Measurements from ENCODE around the gene IFNGR2. TPM values are rescaled to one million over a fixed set of nuclear protein-coding genes. Genes with fewer than 3 reads are reported as not detected.

IFNGR2 gene
- total and polyA plus RNA-seq, 2 of the 13 experiments (the other 11 are each of a cell fraction or from before 2014, with no cell fraction given): 61.3 to 117 TPM

GRCh38 chr21:33375101-33375644 lies 28.0 kb upstream of the IFNGR2 start:
- ATAC-seq: no peak
- Histone ChIP-seq H3K27ac (ENCODE audit: extremely low read length, insufficient read depth, low read length) (no peak overlapping the region), H3K9me3 (ENCODE audit: low read length) (no peaks in the 10 kb centered on the region), H3K9ac (ENCODE audit: insufficient read depth, low read depth, low read length) (no peak overlapping the region), H2AFZ (ENCODE audit: low read length) (no peak overlapping the region), H3K79me2 (ENCODE audit: insufficient read depth, low read length) (no peaks in the 10 kb centered on the region), H3K4me2 (ENCODE audit: low read depth, low read length) (no peak overlapping the region), H3K4me3 (replicated peaks in 1 of 3; ENCODE audit: insufficient read depth in 1 of 3, low read depth in 2 of 3, low read length in 3 of 3) (no peak overlapping the region), H3K27me3 (ENCODE audit: control insufficient read depth in 1 of 2, insufficient read depth in 2 of 2, low read length in 2 of 2) (no peaks in the 10 kb centered on the region), H4K20me1 (ENCODE audit: insufficient read depth, low read length) (no peaks in the 10 kb centered on the region), H3K36me3 (replicated peaks in 1 of 2; ENCODE audit: control insufficient read depth in 1 of 2, insufficient read depth in 2 of 2, low read length in 2 of 2) (no peaks in the 10 kb centered on the region), H3K4me1 (ENCODE audit: insufficient read depth, low read length) (peaks cover 20% of the 10 kb centered on the region)
- WGBS (ENCODE audit: low lambda C conversion rate): 34% methylated on average over 5 of the region's 5 CpGs
- no peak for DNase-seq (ENCODE audit: low spot score)
- BruUV-seq (replicated peaks): no TSS peak
- TF ChIP-seq ELF3 (CRISPR knock-in tag; IDR thresholded peaks at IDR 0.05): no peak
- TF ChIP-seq RFXANK (CRISPR knock-in tag; IDR thresholded peaks at IDR 0.05): no peak
- no peak for TF ChIP-seq TCF7 (IDR thresholded peaks at IDR 0.05; ENCODE audit: low read depth)
- no peak for TF ChIP-seq ZNF549 (CRISPR knock-in tag; IDR thresholded peaks at IDR 0.05)
- no peak for TF ChIP-seq ZNF256 (CRISPR knock-in tag; conservative IDR thresholded peaks at IDR 0.05)
- TF ChIP-seq RBFOX2 (IDR thresholded peaks at IDR 0.05; ENCODE audit: low read depth, low read length): no peak
- no peak for TF ChIP-seq ZNF451 (CRISPR knock-in tag; IDR thresholded peaks at IDR 0.05)
- TF ChIP-seq HDAC2 (CRISPR knock-in tag; IDR thresholded peaks at IDR 0.05): no peak
- no peak for TF ChIP-seq KLF6 (CRISPR knock-in tag; IDR thresholded peaks at IDR 0.05)
- in situ Hi-C loops (cut with HindIII; ENCODE audit: extremely low pct_ligation_motif_present, low pct_unique_long_range_greater_than_20kb): no loop called here
- FAIRE-seq: no peak
- ChIA-PET CTCF (ENCODE audit: low intra/inter-chr PET ratio, low total read pairs) (interaction anchor here (2.3 kb wide), 1 partner anchor 175 kb away, joined by 10 read pairs; no protein-coding TSS in a partner anchor), POLR2A (no interaction called here)
- intact Hi-C loops (cut with micrococcal nuclease; ENCODE audit: unreplicated experiment): loop anchor here (10.0 kb wide), 1 partner anchor 240 kb away; no protein-coding TSS in a partner anchor

DNA sequence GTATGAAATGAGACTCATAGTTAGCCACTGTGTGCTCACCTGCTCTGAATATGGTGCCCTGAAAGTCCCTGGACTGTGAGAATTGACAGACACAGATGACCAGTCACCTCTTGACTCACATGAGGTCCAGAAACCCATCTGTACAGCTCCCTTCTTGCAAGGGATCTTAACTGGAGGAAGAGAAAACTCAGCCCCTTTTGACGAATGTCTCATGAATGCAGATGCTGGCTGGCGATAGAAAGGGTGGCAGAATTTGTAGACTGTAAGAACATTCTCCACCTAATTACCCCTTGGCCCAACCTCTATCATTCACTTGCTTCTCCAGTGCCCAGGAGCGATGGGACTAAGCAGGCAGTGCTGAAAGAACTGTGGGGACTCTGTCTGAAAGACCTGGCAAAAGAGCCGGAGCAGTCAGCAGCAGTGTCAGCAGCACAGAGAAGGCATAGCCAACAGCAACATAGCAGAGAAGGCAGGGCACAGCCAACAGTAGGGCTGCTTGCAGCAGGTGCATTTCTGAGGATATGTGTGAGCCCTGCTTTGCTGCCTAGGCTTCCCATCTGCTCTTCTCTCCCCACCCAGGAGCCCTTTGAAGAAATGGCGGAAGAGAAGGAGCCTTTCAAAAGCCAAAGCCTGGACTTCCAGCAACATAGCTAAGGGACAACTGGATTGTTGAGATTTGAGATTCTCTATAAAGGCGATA lies 25.8 kb upstream of the IFNGR2 start:
- CTCF ChIA-PET (ENCODE audit: low intra/inter-chr PET ratio, low total read pairs): no interaction called here
- no peaks in the 10 kb centered on the region for H3K27me3 ChIP-seq (ENCODE audit: control insufficient read depth in 1 of 2, insufficient read depth in 2 of 2, low read length in 2 of 2)
- POLR2A ChIA-PET: no interaction called here
- ATAC-seq (no peak), FAIRE-seq (no peak), DNase-seq (ENCODE audit: low spot score) (no peak)
- no peak overlapping the region for H3K27ac ChIP-seq (ENCODE audit: extremely low read length, insufficient read depth, low read length)
- H3K4me1 ChIP-seq (ENCODE audit: insufficient read depth, low read length): peaks cover 41% of the 10 kb centered on the region
- H4K20me1 ChIP-seq (ENCODE audit: insufficient read depth, low read length): no peaks in the 10 kb centered on the region
- no peak overlapping the region for H2AFZ ChIP-seq (ENCODE audit: low read length)
- no peak overlapping the region for H3K4me2 ChIP-seq (ENCODE audit: low read depth, low read length)
- H3K9me3 ChIP-seq (ENCODE audit: low read length): no peaks in the 10 kb centered on the region
- 74% methylated on average over 4 of the region's 6 CpGs for WGBS (ENCODE audit: low lambda C conversion rate)
- H3K36me3 ChIP-seq (replicated peaks in 1 of 2; ENCODE audit: control insufficient read depth in 1 of 2, insufficient read depth in 2 of 2, low read length in 2 of 2): no peaks in the 10 kb centered on the region
- BruUV-seq (replicated peaks): no TSS peak
- no peak overlapping the region for H3K9ac ChIP-seq (ENCODE audit: insufficient read depth, low read depth, low read length)
- H3K4me3 ChIP-seq (replicated peaks in 1 of 3; ENCODE audit: insufficient read depth in 1 of 3, low read depth in 2 of 3, low read length in 3 of 3): no peak overlapping the region
- no peaks in the 10 kb centered on the region for H3K79me2 ChIP-seq (ENCODE audit: insufficient read depth, low read length)
- intact Hi-C loops (cut with micrococcal nuclease; ENCODE audit: unreplicated experiment) (loop anchor here (10.0 kb wide), 1 partner anchor 243 kb away; no protein-coding TSS in a partner anchor), in situ Hi-C loops (cut with HindIII; ENCODE audit: extremely low pct_ligation_motif_present, low pct_unique_long_range_greater_than_20kb) (no loop called here)
- TF ChIP-seq RFXANK (CRISPR knock-in tag; IDR thresholded peaks at IDR 0.05): no peak
- no peak for TF ChIP-seq ZNF335 (CRISPR knock-in tag; IDR thresholded peaks at IDR 0.05)
- TF ChIP-seq ZNF782 (CRISPR knock-in tag; IDR thresholded peaks at IDR 0.05; ENCODE audit: borderline replicate concordance): no peak
- no peak for TF ChIP-seq ZSCAN21 (CRISPR knock-in tag; IDR thresholded peaks at IDR 0.05; ENCODE audit: borderline replicate concordance)
- no peak for TF ChIP-seq ATAD3A (CRISPR knock-in tag; IDR thresholded peaks at IDR 0.05)
- TF ChIP-seq, protein P1, sequence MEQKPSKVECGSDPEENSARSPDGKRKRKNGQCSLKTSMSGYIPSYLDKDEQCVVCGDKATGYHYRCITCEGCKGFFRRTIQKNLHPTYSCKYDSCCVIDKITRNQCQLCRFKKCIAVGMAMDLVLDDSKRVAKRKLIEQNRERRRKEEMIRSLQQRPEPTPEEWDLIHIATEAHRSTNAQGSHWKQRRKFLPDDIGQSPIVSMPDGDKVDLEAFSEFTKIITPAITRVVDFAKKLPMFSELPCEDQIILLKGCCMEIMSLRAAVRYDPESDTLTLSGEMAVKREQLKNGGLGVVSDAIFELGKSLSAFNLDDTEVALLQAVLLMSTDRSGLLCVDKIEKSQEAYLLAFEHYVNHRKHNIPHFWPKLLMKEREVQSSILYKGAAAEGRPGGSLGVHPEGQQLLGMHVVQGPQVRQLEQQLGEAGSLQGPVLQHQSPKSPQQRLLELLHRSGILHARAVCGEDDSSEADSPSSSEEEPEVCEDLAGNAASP (CRISPR knock-in tag; IDR thresholded peaks at IDR 0.05; ENCODE audit: borderline replicate concordance): no peak
- no peak for TF ChIP-seq ZNF83 (CRISPR knock-in tag; IDR thresholded peaks at IDR 0.05; ENCODE audit: borderline replicate concordance)
- TF ChIP-seq ZNF660 (CRISPR knock-in tag; IDR thresholded peaks at IDR 0.05; ENCODE audit: borderline replicate concordance, low read depth): no peak
- no peak for TF ChIP-seq MAF1 (CRISPR knock-in tag; IDR thresholded peaks at IDR 0.05; ENCODE audit: borderline replicate concordance)
- TF ChIP-seq ZNF256 (CRISPR knock-in tag; conservative IDR thresholded peaks at IDR 0.05): no peak
- TF ChIP-seq SMARCE1 (IDR thresholded peaks at IDR 0.05; ENCODE audit: borderline replicate concordance): no peak
- TF ChIP-seq ELF3 (CRISPR knock-in tag; IDR thresholded peaks at IDR 0.05): no peak
- no peak for TF ChIP-seq AGO2 (optimal IDR thresholded peaks at IDR 0.05; ENCODE audit: low read depth, low read length)

Data from HepG2 (cell line).